Thyroid gland (tissue), 4 donors: ENCODE results near the gene ATXN1. TPM values are rescaled to one million over a fixed set of nuclear protein-coding genes. Genes with fewer than 3 reads are reported as not detected.

Experiments
- DNase-seq, 2 donors: peaks; one replicate each; pipeline ENCODE4 v3.0.0-alpha.2; 2019
- H3K27ac ChIP-seq, 3 donors: fragments of 200-600 bp; sonication (generic); 1 replicate in 2 of 3; 2 replicates in 1 of 3; pipeline ENCODE4 v1.5.1; 2016 to 2019; ENCODE audit warnings: mild to moderate bottlenecking in 1 of 3, moderate library complexity in 1 of 3
- H3K27me3 ChIP-seq: fragments of 200-600 bp; sonication (generic); one replicate; pipeline ENCODE4 v1.5.1; 2019
- H3K36me3 ChIP-seq, 2 donors: fragments of 200-600 bp; sonication (generic); one replicate each; pipeline ENCODE4 v1.5.1; 2016 to 2019
- H3K4me1 ChIP-seq, 2 donors: fragments of 200-600 bp; sonication (generic); one replicate each; pipeline ENCODE4 v1.5.1; 2017 to 2019
- H3K4me3 ChIP-seq, 3 donors: fragments of 200-600 bp; sonication (generic); replicated peaks in 1 of 3; 1 replicate in 2 of 3; 2 replicates in 1 of 3; pipeline ENCODE4 v1.5.1; 2016; ENCODE audit warnings: mild to moderate bottlenecking in 1 of 3
- H3K9me3 ChIP-seq: fragments of 200-600 bp; sonication (generic); one replicate; pipeline ENCODE4 v1.5.1; 2017
- CTCF ChIP-seq, 6 experiments: fragments of 200-600 bp in 3 of 6; fragments of 450-650 bp in 3 of 6; sonication (generic) in 3 of 6; IDR thresholded peaks; one replicate each; pipeline ENCODE4 v1.5.1; 2016 to 2019; ENCODE audit warnings: antibody characterized with exemption in 6 of 6, mild to moderate bottlenecking in 2 of 6, inconsistent platforms in 1 of 6, moderate library complexity in 1 of 6
- POLR2A ChIP-seq, 2 donors: fragments of 450-650 bp; IDR thresholded peaks; one replicate each; pipeline ENCODE4 v1.6.1; 2017; ENCODE audit warnings: antibody characterized with exemption in 2 of 2, mild to moderate bottlenecking in 2 of 2, moderate library complexity in 1 of 2
- WGBS, 2 donors: methylation state at CpG; one replicate each; pipeline ENCODE4 v1.1.5; 2017; 5-methylcytosine and 5-hydroxymethylcytosine counted together
- intact Hi-C: fragments of 100-400 bp; cut with DNase I; formaldehyde crosslinking; loops from one replicate; pipeline ENCODE4 v1.15.1; 2023
- total RNA-seq, 4 donors: library from RNA; depleted of rRNA; stranded (reverse); fragments of >200 nt; gene quantifications; one replicate each; pipeline ENCODE4 v1.2.3, GENCODE V29; 2016

ATXN1 gene
- total RNA-seq, 4 donors from 2014 or later: 62.1 to 88.1 (median 83.0) TPM

DNA sequence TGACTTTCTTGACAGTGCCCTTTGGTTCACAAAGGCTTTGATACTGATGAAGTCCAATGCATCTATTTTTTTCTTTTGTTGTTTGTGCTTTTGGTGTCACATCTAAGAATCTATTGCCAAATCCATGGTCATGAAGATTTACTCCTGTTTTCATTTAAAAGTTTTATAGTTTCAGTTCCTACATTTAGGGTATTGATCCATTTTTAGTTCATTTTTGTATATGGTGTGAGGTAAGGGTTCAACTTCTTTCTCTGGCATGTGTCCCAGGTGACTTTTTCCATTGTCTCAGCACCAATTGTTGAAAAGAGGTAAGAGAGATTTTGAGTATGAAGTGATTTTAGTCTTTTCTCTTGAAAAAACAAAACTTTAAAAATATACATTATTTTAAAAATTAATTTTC is 262.3 kb downstream of the ATXN1 start:
- H3K27me3 ChIP-seq: no peaks in the 10 kb centered on the region
- H3K4me3 ChIP-seq: no peak overlapping the region
- intact Hi-C loops: no loop called here
- no peaks in the 10 kb centered on the region for H3K9me3 ChIP-seq
- H3K27ac ChIP-seq: no peak overlapping the region
- DNase-seq: no peak
- TF ChIP-seq POLR2A (IDR thresholded peaks at IDR 0.05) (no peak), CTCF (IDR thresholded peaks at IDR 0.05) (no peak)
- no peaks in the 10 kb centered on the region for H3K36me3 ChIP-seq
- H3K4me1 ChIP-seq: peaks cover 3 to 16% of the 10 kb centered on the region in 2 donors

DNA sequence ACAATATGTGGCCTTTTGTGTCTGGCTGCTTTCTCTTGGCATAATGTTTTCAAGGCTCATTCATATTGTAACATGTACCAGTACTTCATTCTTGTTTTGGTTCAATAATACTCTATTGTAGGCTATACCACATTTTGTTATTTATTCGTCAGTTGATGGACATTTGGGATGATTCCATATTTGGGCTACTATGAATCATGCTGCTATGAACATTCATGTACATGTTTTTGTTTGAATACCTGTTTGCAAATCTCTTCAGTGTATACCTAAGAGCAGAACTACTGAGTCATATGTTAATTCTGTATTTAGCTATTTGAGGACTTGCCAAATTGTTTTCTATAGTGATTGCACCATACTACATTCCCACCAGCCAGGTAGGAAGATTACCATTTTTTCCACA is 263.0 kb downstream of the ATXN1 start:
- Histone ChIP-seq H3K4me1 (peaks cover 0 to 16% of the 10 kb centered on the region in 2 donors), H3K9me3 (no peaks in the 10 kb centered on the region), H3K27ac (no peak overlapping the region), H3K36me3 (no peaks in the 10 kb centered on the region), H3K27me3 (no peaks in the 10 kb centered on the region), H3K4me3 (no peak overlapping the region)
- WGBS, 2 donors: 91 to 98% methylated on average over 1 of the region's 1 CpG
- no peak for TF ChIP-seq CTCF (IDR thresholded peaks at IDR 0.05)
- no peak for TF ChIP-seq POLR2A (IDR thresholded peaks at IDR 0.05)
- no peak for DNase-seq
- intact Hi-C loops: no loop called here

DNA sequence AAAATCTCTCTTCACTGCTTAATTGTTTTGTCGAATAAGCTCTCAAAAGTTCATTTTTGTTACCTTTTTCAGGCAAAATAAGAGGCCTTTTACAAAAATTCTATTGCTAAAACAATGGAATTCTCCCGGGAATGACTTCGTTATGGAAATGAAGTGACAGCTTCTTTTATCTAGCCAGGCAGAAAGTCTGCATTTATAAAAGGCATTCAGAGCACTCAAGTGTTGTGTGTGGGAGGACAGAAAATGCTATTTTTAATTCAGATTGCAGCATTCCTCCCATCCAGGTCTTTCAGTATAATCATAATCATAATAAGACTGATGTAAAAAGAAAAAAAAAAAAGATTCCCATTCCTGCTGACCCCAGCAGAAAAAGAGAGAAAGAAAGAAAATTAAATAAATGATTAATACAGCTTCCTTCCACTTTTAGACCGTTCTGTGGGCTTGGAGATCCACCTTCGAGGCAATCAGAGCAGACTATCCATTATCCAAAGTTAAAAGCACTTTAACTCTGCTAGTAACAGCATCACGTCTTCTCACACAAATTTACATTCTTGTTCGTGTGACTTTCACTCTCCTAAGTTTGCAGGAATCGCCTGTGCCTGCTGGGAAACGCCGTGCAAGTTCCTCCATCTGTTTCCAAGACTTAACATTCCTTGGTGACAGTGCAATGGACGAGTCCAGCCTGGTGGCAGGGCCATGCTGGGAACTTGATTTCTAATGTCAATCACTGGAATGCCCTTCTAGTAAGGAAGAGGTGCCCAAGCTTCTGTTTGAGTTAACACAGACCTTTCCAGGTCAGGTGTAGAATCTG is 264.1 kb downstream of the ATXN1 start:
- H3K4me3 ChIP-seq: no peak overlapping the region
- WGBS, 2 donors: 68 to 73% methylated on average over 11 of the region's 11 CpGs

DNA sequence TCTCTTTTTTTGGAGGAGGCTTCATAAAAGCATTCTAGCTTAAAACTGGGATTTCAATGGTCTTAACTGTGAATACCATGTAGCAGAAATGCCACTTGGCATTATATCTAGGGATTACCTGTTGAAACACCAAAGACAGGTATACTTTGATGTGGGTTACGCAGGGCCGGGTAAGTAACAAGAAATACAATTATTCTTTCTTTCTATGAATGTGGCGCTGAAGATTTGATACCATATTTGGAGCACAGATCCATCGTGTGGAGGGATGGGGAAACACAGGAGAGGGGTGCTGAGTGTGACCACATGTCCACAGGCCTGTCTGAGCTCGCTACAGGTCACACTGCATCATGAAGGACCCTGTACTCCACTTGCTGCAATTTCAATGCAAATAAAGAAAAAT is 265.1 kb downstream of the ATXN1 start:
- Histone ChIP-seq H3K27ac (no peak overlapping the region), H3K9me3 (no peaks in the 10 kb centered on the region), H3K27me3 (no peaks in the 10 kb centered on the region), H3K36me3 (no peaks in the 10 kb centered on the region), H3K4me3 (no peak overlapping the region), H3K4me1 (peaks cover 0 to 16% of the 10 kb centered on the region in 2 donors)
- intact Hi-C loops: no loop called here
- DNase-seq: no peak
- WGBS, 2 donors: 96% methylated on average over 5 of the region's 5 CpGs
- no peak for TF ChIP-seq POLR2A (IDR thresholded peaks at IDR 0.05)
- no peak for TF ChIP-seq CTCF (IDR thresholded peaks at IDR 0.05)

More for the DNA sequence above, 264.1 kb downstream of the ATXN1 start:
- Histone ChIP-seq H3K27ac (no peak overlapping the region), H3K27me3 (no peaks in the 10 kb centered on the region), H3K4me1 (peaks cover 0 to 16% of the 10 kb centered on the region in 2 donors), H3K36me3 (no peaks in the 10 kb centered on the region), H3K9me3 (no peaks in the 10 kb centered on the region)
- intact Hi-C loops: no loop called here
- DNase-seq: no peak
- TF ChIP-seq CTCF (IDR thresholded peaks at IDR 0.05): no peak
- no peak for TF ChIP-seq POLR2A (IDR thresholded peaks at IDR 0.05)

DNA sequence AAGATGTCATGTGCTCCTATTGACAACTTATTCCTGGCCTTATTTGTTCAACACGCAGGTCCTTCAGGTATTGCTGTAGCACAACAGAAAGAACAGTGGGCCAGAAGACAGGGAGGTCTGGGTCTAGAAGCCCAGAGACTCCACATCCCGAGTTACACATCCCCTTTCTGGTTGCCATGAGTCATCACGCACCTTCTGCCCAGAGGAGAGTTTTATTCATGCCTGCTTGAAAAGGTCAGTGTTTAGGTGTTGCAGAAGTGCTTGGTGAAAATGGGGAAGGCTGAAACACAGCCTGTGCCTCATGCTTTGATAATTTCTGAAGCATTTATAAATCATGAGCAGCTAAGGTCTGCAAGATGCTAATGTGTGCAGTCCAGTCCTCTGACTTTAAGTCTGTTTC is 266.5 kb downstream of the ATXN1 start:
- 35 to 54% methylated on average over 3 of the region's 3 CpGs for WGBS, 2 donors

More for the DNA sequence above, 266.5 kb downstream of the ATXN1 start:
- intact Hi-C loops: no loop called here
- Histone ChIP-seq H3K27me3 (no peaks in the 10 kb centered on the region), H3K27ac (peak overlapping the region in 1 of 3 donors; percentile 1), H3K4me3 (no peak overlapping the region), H3K9me3 (no peaks in the 10 kb centered on the region), H3K36me3 (no peaks in the 10 kb centered on the region), H3K4me1 (peaks cover 0 to 16% of the 10 kb centered on the region in 2 donors)
- DNase-seq: peak; percentile 48 to 51
- TF ChIP-seq POLR2A (IDR thresholded peaks at IDR 0.05) (no peak), CTCF (IDR thresholded peaks at IDR 0.05) (no peak)
